HEK293 (cell line): ENCODE data around the gene TRIM2.

Source experiments
- CTCF ChIA-PET: fragments of 350-600 bp; formaldehyde crosslinking; extraction: SDS; loops from one replicate; lab custom pipeline; 2021; ENCODE audit warnings: antibody characterized with exemption; lab: Yijun Ruan, JAX
- POLR2A ChIA-PET: fragments of 300-600 bp; formaldehyde crosslinking; extraction: SDS; loops from one replicate; lab custom pipeline; 2020; ENCODE audit warnings: antibody characterized with exemption, inconsistent platforms; lab: Yijun Ruan, JAX
- H3K27ac ChIP-seq: fragments of 200-500 bp; sonication (Bioruptor generic); 2 replicates; pipeline ENCODE4 v1.5.1; 2014; ENCODE audit warnings: low read depth, low read length, control low read depth, inconsistent platforms; ENCODE audit errors: extremely low read depth
- H3K36me3 ChIP-seq, 2 experiments: fragments of 200-500 bp in 1 of 2; sonication (Bioruptor generic) in 1 of 2; 1 replicate in 1 of 2; 2 replicates in 1 of 2; pipeline ENCODE4 v1.5.1; 2014 to 2017; ENCODE audit warnings: inconsistent platforms in 2 of 2, low read length in 2 of 2; ENCODE audit not compliant: control insufficient read depth in 2 of 2, insufficient read depth in 1 of 2
- H3K4me1 ChIP-seq: fragments of 200-500 bp; sonication (Bioruptor generic); 2 replicates; pipeline ENCODE4 v1.5.1; 2014; ENCODE audit warnings: mild to moderate bottlenecking, low read length, inconsistent platforms; ENCODE audit not compliant: control insufficient read depth, insufficient read depth
- H3K4me3 ChIP-seq: 2 replicates; pipeline ENCODE4 v1.5.1; 2011; ENCODE audit warnings: low read depth, mild to moderate bottlenecking, control low read depth, low read length, moderate library complexity
- H3K9me3 ChIP-seq: fragments of 200-500 bp; sonication (Bioruptor generic); 2 replicates; pipeline ENCODE4 v1.5.1; 2014; ENCODE audit warnings: low read depth, low read length, inconsistent platforms; ENCODE audit not compliant: control insufficient read depth, insufficient read depth
- ATF2 ChIP-seq: fragments of 450-650 bp; formaldehyde crosslinking; IDR thresholded peaks from 2 replicates; pipeline ENCODE4 v1.5.1; 2016; ENCODE audit warnings: missing biosample characterization, missing genetic modification characterization, low read depth
- BCL11A ChIP-seq: fragments of 450-650 bp; formaldehyde crosslinking; IDR thresholded peaks from 2 replicates; pipeline ENCODE4 v1.5.1; 2016; ENCODE audit warnings: low read depth, missing biosample characterization, missing genetic modification characterization
- GFI1B ChIP-seq: fragments of 450-650 bp; formaldehyde crosslinking; IDR thresholded peaks from 2 replicates; pipeline ENCODE4 v1.5.1; 2016; ENCODE audit warnings: missing biosample characterization, missing genetic modification characterization
- GLI2 ChIP-seq: fragments of 450-650 bp; formaldehyde crosslinking; IDR thresholded peaks from 2 replicates; pipeline ENCODE4; 2017; ENCODE audit warnings: missing biosample characterization, missing genetic modification characterization, low read depth, borderline replicate concordance
- OSR2 ChIP-seq: fragments of 450-650 bp; formaldehyde crosslinking; IDR thresholded peaks from 2 replicates; pipeline ENCODE4 v1.5.1; 2016; ENCODE audit warnings: missing biosample characterization, missing genetic modification characterization
- SCRT1 ChIP-seq: fragments of 450-650 bp; formaldehyde crosslinking; IDR thresholded peaks from 2 replicates; pipeline ENCODE4 v1.5.1; 2016; ENCODE audit warnings: missing biosample characterization, missing genetic modification characterization, borderline replicate concordance
- SETDB1 ChIP-seq: IDR thresholded peaks from one replicate; pipeline ENCODE4 v1.6.1; 2017; ENCODE audit warnings: mild to moderate bottlenecking, low read length, moderate library complexity, mixed read lengths; ENCODE audit not compliant: insufficient read length
- ZBTB17 ChIP-seq: fragments of 450-650 bp; formaldehyde crosslinking; IDR thresholded peaks from 2 replicates; pipeline ENCODE4 v1.5.1; 2016; ENCODE audit warnings: missing biosample characterization, missing genetic modification characterization
- ZBTB48 ChIP-seq: fragments of 450-650 bp; formaldehyde crosslinking; IDR thresholded peaks from 2 replicates; pipeline ENCODE4 v1.5.1; 2016; ENCODE audit warnings: missing biosample characterization, missing genetic modification characterization
- ZEB2 ChIP-seq: fragments of 450-650 bp; formaldehyde crosslinking; IDR thresholded peaks from 2 replicates; pipeline ENCODE4 v1.5.1; 2016; ENCODE audit warnings: missing biosample characterization, missing genetic modification characterization
- ZFP69B ChIP-seq: fragments of 450-650 bp; formaldehyde crosslinking; IDR thresholded peaks from 2 replicates; pipeline ENCODE4 v1.5.1; 2016; ENCODE audit warnings: missing biosample characterization, missing genetic modification characterization
- ZNF2 ChIP-seq: fragments of 450-650 bp; formaldehyde crosslinking; IDR thresholded peaks from 2 replicates; pipeline ENCODE4 v1.5.1; 2016; ENCODE audit warnings: missing biosample characterization, missing genetic modification characterization
- ZNF221 ChIP-seq: fragments of 450-650 bp; formaldehyde crosslinking; IDR thresholded peaks from 2 replicates; pipeline ENCODE4 v1.5.1; 2017; ENCODE audit warnings: missing biosample characterization, missing genetic modification characterization, borderline replicate concordance
- ZNF223 ChIP-seq: fragments of 450-650 bp; formaldehyde crosslinking; IDR thresholded peaks from 2 replicates; pipeline ENCODE4 v1.5.1; 2016; ENCODE audit warnings: missing biosample characterization, missing genetic modification characterization
- ZNF335 ChIP-seq: fragments of 450-650 bp; formaldehyde crosslinking; conservative IDR thresholded peaks from 2 replicates; pipeline ENCODE4 v1.5.1; 2016; ENCODE audit warnings: missing biosample characterization, missing genetic modification characterization
- ZNF548 ChIP-seq: fragments of 450-650 bp; formaldehyde crosslinking; IDR thresholded peaks from 2 replicates; pipeline ENCODE4 v1.5.1; 2016; ENCODE audit warnings: missing biosample characterization, missing genetic modification characterization
- ZNF664 ChIP-seq: fragments of 450-650 bp; formaldehyde crosslinking; IDR thresholded peaks from 2 replicates; pipeline ENCODE4 v1.5.1; 2016; ENCODE audit warnings: missing biosample characterization, missing genetic modification characterization
- ZNF747 ChIP-seq: fragments of 450-650 bp; formaldehyde crosslinking; IDR thresholded peaks from 2 replicates; pipeline ENCODE4 v1.5.1; 2016; ENCODE audit warnings: missing biosample characterization, missing genetic modification characterization
- ZNF777 ChIP-seq: fragments of 450-650 bp; formaldehyde crosslinking; IDR thresholded peaks from 2 replicates; pipeline ENCODE4 v1.5.1; 2017; ENCODE audit warnings: missing biosample characterization, missing genetic modification characterization, borderline replicate concordance
- ZNF843 ChIP-seq: fragments of 450-650 bp; formaldehyde crosslinking; IDR thresholded peaks from 2 replicates; pipeline ENCODE4 v1.5.1; 2016; ENCODE audit warnings: missing biosample characterization, missing genetic modification characterization
- ZSCAN23 ChIP-seq: fragments of 450-650 bp; formaldehyde crosslinking; IDR thresholded peaks from 2 replicates; pipeline ENCODE4 v1.5.1; 2016; ENCODE audit warnings: missing biosample characterization, missing genetic modification characterization
- ZSCAN30 ChIP-seq: fragments of 450-650 bp; IDR thresholded peaks from 2 replicates; pipeline ENCODE4 v1.5.1; 2018; ENCODE audit warnings: missing biosample characterization, mild to moderate bottlenecking, missing genetic modification characterization, moderate library complexity
- ZXDB ChIP-seq: fragments of 450-650 bp; formaldehyde crosslinking; IDR thresholded peaks from 2 replicates; pipeline ENCODE4 v1.5.1; 2016; ENCODE audit warnings: missing biosample characterization, missing genetic modification characterization
- TF ChIP-seq, protein P1 (sequence below): fragments of 450-650 bp; formaldehyde crosslinking; IDR thresholded peaks from 2 replicates; pipeline ENCODE4 v1.5.1; 2016; ENCODE audit warnings: missing biosample characterization, missing genetic modification characterization, borderline replicate concordance

Gene TRIM2

DNA sequence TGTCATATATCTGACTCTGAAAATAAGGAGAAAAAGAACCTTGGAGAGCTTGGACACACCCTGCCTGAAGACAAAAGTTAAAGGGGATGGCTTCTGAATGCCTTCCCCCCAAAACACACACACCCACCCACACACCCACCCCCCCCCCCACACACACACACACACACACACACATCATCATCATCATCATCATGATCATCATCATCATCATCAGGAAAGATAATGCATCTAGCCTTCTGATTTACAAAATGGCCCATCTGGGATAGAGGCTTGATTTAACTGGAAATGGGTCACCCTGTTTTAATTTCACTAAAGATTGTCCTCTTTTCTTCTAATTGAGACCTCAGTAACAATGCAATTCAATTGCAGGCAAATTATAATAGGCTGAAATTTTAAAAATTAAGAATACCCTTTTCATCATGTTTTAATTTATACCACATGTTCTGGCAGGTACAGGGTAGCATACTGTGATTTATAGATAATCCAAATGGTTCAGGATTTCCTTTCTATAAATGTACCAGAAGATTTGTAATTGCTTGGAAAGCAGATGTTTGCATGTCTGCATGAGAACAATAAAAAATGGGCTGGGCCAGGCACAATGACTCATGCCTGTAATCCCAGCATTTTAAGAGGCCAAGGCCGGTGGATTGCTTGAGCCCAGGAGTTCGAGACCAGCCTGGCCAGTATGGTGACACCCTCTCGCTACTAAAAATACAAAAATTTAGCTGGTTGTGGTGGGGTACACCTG, 56.5 kb downstream of the TRIM2 start (continued):
- no peak for TF ChIP-seq ZBTB17 (tag by site-specific recombination)
- TF ChIP-seq ZEB2 (tag by site-specific recombination), result no peak
- TF ChIP-seq ZNF777 (tag by site-specific recombination), result no peak
- TF ChIP-seq ZFP69B (tag by site-specific recombination), result no peak
- no peak for TF ChIP-seq ZBTB48
- TF ChIP-seq ZSCAN30 (tag by site-specific recombination), result no peak
- TF ChIP-seq ZNF223 (tag by site-specific recombination), result no peak
- no peak for TF ChIP-seq ZNF843
- TF ChIP-seq SCRT1 (tag by site-specific recombination), result no peak
- no peak for TF ChIP-seq BCL11A (tag by site-specific recombination)
- TF ChIP-seq ZNF221, result no peak

- ChIA-PET CTCF (interaction anchor here (1.0 kb wide), 1 partner anchor 12 kb away, joined by 3 read pairs; no protein-coding TSS in a partner anchor), POLR2A (interaction anchor here (0.5 kb wide), 1 partner anchor 17 kb away, joined by 5 read pairs; no protein-coding TSS in a partner anchor)
- no peak overlapping the region for H3K4me3 ChIP-seq
- no peak overlapping the region for H3K27ac ChIP-seq
- TF ChIP-seq ZNF747 (tag by site-specific recombination) (no peak), ZSCAN23 (tag by site-specific recombination) (no peak), ZNF548 (tag by site-specific recombination) (no peak), ZNF2 (tag by site-specific recombination) (no peak)
- no peaks in the 10 kb centered on the region for H3K36me3 ChIP-seq
- H3K4me1 ChIP-seq, result peaks cover 14% of the 10 kb centered on the region; the same call in 1 of the 2 replicates
- H3K9me3 ChIP-seq, result no peaks in the 10 kb centered on the region
Observed at GRCh38 chr4:153261461-153261860, 57.2 kb downstream of the TRIM2 start.

GRCh38 chr4:153261914-153262313, 57.7 kb downstream of the TRIM2 start:
- Histone ChIP-seq H3K36me3 (no peaks in the 10 kb centered on the region), H3K9me3 (no peaks in the 10 kb centered on the region), H3K4me3 (no peak overlapping the region), H3K4me1 (peaks cover 17% of the 10 kb centered on the region; the same call in 1 of the 2 replicates), H3K27ac (no peak overlapping the region)
- CTCF ChIA-PET, result interaction anchor here (1.0 kb wide), 1 partner anchor 12 kb away, joined by 3 read pairs; no protein-coding TSS in a partner anchor
- TF ChIP-seq SETDB1 (peak; percentile 75), ATF2 (tag by site-specific recombination) (no peak)
- POLR2A ChIA-PET, result interaction anchor here (1.3 kb wide), 1 partner anchor 13 kb away, joined by 5 read pairs; no protein-coding TSS in a partner anchor

GRCh38 chr4:153265306-153266047, 61.2 kb downstream of the TRIM2 start:
- ChIA-PET POLR2A (no interaction called here), CTCF (interaction anchor here (0.7 kb wide), 1 partner anchor 21 kb away, joined by 3 read pairs; no protein-coding TSS in a partner anchor)
- Histone ChIP-seq H3K4me3 (no peak overlapping the region), H3K4me1 (peaks cover 3% of the 10 kb centered on the region; the same call in 1 of the 2 replicates), H3K36me3 (peaks cover 0 to 4% of the 10 kb centered on the region in 2 experiments; a peak in 1 of 3 replicates), H3K27ac (no peak overlapping the region), H3K9me3 (no peaks in the 10 kb centered on the region)
- TF ChIP-seq GLI2 (tag by site-specific recombination) (0 out of 2 replicates have a peak, but pooled peaks have one; percentile 15), ZNF664 (no peak), OSR2 (tag by site-specific recombination) (peak; percentile 70), GFI1B (tag by site-specific recombination) (peak; percentile 46; the same call in 1 of the 2 replicates), ZNF335 (tag by site-specific recombination) (peak; percentile 71), ZXDB (tag by site-specific recombination) (peak; percentile 64; the same call in 1 of the 2 replicates)
- TF ChIP-seq, protein P1, sequence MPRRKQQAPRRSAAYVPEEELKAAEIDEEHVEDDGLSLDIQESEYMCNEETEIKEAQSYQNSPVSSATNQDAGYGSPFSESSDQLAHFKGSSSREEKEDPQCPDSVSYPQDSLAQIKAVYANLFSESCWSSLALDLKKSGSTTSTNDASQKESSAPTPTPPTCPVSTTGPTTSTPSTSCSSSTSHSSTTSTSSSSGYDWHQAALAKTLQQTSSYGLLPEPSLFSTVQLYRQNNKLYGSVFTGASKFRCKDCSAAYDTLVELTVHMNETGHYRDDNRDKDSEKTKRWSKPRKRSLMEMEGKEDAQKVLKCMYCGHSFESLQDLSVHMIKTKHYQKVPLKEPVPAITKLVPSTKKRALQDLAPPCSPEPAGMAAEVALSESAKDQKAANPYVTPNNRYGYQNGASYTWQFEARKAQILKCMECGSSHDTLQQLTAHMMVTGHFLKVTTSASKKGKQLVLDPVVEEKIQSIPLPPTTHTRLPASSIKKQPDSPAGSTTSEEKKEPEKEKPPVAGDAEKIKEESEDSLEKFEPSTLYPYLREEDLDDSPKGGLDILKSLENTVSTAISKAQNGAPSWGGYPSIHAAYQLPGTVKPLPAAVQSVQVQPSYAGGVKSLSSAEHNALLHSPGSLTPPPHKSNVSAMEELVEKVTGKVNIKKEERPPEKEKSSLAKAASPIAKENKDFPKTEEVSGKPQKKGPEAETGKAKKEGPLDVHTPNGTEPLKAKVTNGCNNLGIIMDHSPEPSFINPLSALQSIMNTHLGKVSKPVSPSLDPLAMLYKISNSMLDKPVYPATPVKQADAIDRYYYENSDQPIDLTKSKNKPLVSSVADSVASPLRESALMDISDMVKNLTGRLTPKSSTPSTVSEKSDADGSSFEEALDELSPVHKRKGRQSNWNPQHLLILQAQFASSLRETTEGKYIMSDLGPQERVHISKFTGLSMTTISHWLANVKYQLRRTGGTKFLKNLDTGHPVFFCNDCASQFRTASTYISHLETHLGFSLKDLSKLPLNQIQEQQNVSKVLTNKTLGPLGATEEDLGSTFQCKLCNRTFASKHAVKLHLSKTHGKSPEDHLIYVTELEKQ (tag by site-specific recombination), result peak; percentile 55; the same call in 1 of the 2 replicates
